DND-41 (cell line): ENCODE data around the gene GIGYF1.

Experiments used
- CTCF ChIP-seq: IDR thresholded peaks from 2 replicates; pipeline ENCODE4 v1.5.1; 2012; ENCODE audit warnings: borderline replicate concordance, low read length, moderate library complexity, mild to moderate bottlenecking; ENCODE audit not compliant: poor library complexity, severe bottlenecking; ENCODE audit errors: extremely low read depth
- EZH2 ChIP-seq: IDR thresholded peaks from 3 replicates; pipeline ENCODE4 v1.6.1; 2012; ENCODE audit warnings: borderline replicate concordance, low read depth, mild to moderate bottlenecking, moderate library complexity, low read length, inconsistent platforms; ENCODE audit not compliant: severe bottlenecking

DNA sequence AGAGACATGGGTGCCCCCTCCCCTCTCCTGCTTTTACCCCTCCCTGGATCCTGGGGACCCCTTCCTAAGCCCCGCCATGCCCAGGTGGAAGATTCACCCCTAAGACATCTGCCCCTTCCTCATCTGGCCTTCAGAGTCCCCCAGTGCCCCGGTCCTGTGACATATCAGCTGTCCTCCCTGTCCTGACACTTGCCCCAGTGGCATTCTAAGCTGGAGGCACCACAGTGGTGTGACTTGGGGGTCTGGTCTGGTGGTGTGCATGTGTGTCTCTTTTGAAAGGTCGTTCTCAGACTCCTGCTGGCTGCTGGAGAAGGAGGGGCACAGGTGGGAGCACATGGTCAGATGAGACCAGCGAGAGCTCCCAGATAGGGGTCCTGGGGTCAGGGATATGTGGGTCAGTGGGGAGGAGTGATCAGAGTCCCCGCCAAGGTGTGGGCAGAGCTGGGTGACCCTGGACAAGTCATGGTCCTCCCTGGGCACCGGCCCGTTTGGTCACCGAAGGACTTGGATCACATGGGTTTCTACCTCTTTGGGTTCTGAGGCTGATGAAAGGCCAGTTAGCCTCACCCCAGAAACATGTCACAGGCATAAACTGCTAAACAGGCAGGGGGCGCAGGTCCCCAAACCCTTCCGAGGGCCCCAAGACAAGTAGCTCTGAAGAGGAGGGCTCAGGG is 52.1 kb downstream of the GIGYF1 start:
- TF ChIP-seq CTCF (no peak), EZH2 (no peak)
